IMR-90 (cell line): ENCODE results near the gene PRKN. TPM values are rescaled to one million over a fixed set of nuclear protein-coding genes. Genes with fewer than 3 reads are reported as not detected.

ENCODE experiments used
- ATAC-seq: fragments of 200-7000 bp; cut with Tn5 transposase; 2 replicates; pipeline ENCODE4 v1.9.1; 2020; ENCODE audit warnings: low read depth, mild to moderate bottlenecking, moderate library complexity
- BruUV-seq: library from RNA; stranded (reverse); fragments of 400-500 nt; replicated peaks from 2 replicates; lab custom pipeline; 2021; lab: Mats Ljungman, UMichigan
- CTCF ChIA-PET: fragments of 300-600 bp; formaldehyde crosslinking; extraction: SDS; loops from one replicate; lab custom pipeline; 2021; ENCODE audit warnings: antibody characterized with exemption; lab: Yijun Ruan, JAX
- POLR2A ChIA-PET: fragments of 300-600 bp; sonication (Branson Sonifier 250); formaldehyde crosslinking; loops from one replicate; lab custom pipeline; 2022; ENCODE audit warnings: antibody characterized with exemption; ENCODE audit not compliant: unreplicated experiment; lab: Charles Lee
- DNase-seq: peaks from one replicate; pipeline ENCODE4 v3.0.0; 2013
- H2AFZ ChIP-seq: replicated peaks from 2 replicates; pipeline ENCODE3; 2013; ENCODE audit warnings: low read length, mild to moderate bottlenecking; ENCODE audit not compliant: poor library complexity
- H2AK5ac ChIP-seq: 2 replicates; pipeline ENCODE4 v1.6.1; 2013; ENCODE audit warnings: low read depth, low read length, inconsistent platforms
- H2AK9ac ChIP-seq: replicated peaks from 2 replicates; pipeline ENCODE3; 2013; ENCODE audit warnings: mild to moderate bottlenecking, low read depth, low read length, moderate library complexity; ENCODE audit not compliant: poor library complexity
- H2BK120ac ChIP-seq: 2 replicates; pipeline ENCODE4 v1.6.1; 2013; ENCODE audit warnings: low read depth, low read length, inconsistent platforms
- H2BK15ac ChIP-seq: 3 replicates; pipeline ENCODE4 v1.6.1; 2013; ENCODE audit warnings: low read depth, low read length, inconsistent platforms
- H2BK20ac ChIP-seq: 2 replicates; pipeline ENCODE4 v1.6.1; 2013; ENCODE audit warnings: low read depth, mild to moderate bottlenecking, inconsistent platforms, low read length, moderate library complexity
- H2BK5ac ChIP-seq: 2 replicates; pipeline ENCODE4 v1.6.1; 2013; ENCODE audit warnings: mild to moderate bottlenecking, low read depth, low read length, inconsistent platforms; ENCODE audit not compliant: poor library complexity, severe bottlenecking
- H3K14ac ChIP-seq: replicated peaks from 2 replicates; pipeline ENCODE4 v1.6.1; 2013; ENCODE audit warnings: low read depth, low read length, inconsistent platforms
- H3K18ac ChIP-seq: 2 replicates; pipeline ENCODE4 v1.6.1; 2013; ENCODE audit warnings: low read depth, low read length, control low read depth
- H3K23ac ChIP-seq: 2 replicates; pipeline ENCODE4 v1.6.1; 2013; ENCODE audit warnings: low read depth, low read length, inconsistent platforms
- H3K27ac ChIP-seq: 2 replicates; pipeline ENCODE4 v1.5.1; 2013; ENCODE audit warnings: mild to moderate bottlenecking, control low read depth, low read length; ENCODE audit not compliant: insufficient read depth
- H3K27me3 ChIP-seq: 2 replicates; pipeline ENCODE4 v1.6.1; 2013; ENCODE audit warnings: low read length; ENCODE audit not compliant: control insufficient read depth, insufficient read depth
- H3K36me3 ChIP-seq: 2 replicates; pipeline ENCODE4 v1.6.1; 2013; ENCODE audit warnings: low read length, mixed read lengths; ENCODE audit not compliant: control insufficient read depth, insufficient read depth
- H3K4ac ChIP-seq: 2 replicates; pipeline ENCODE4 v1.6.1; 2013; ENCODE audit warnings: low read depth, low read length, inconsistent platforms
- H3K4me1 ChIP-seq: 2 replicates; pipeline ENCODE4 v1.6.1; 2013; ENCODE audit warnings: low read length, mixed read lengths; ENCODE audit not compliant: control insufficient read depth, insufficient read depth
- H3K4me2 ChIP-seq: 2 replicates; pipeline ENCODE4 v1.6.1; 2013; ENCODE audit warnings: low read depth, mild to moderate bottlenecking, control low read depth, low read length, moderate library complexity
- H3K4me3 ChIP-seq: 2 replicates; pipeline ENCODE4 v1.5.1; 2013; ENCODE audit warnings: low read depth, mild to moderate bottlenecking, control low read depth, low read length, moderate library complexity; ENCODE audit not compliant: insufficient read depth
- H3K56ac ChIP-seq: 2 replicates; pipeline ENCODE4 v1.6.1; 2013; ENCODE audit warnings: low read length, inconsistent platforms; ENCODE audit not compliant: insufficient read depth; ENCODE audit errors: extremely low read depth
- H3K79me1 ChIP-seq, 2 experiments: 2 replicates each; pipeline ENCODE4 v1.6.1; 2013; ENCODE audit warnings: low read length in 2 of 2, inconsistent platforms in 1 of 2, low read depth in 1 of 2
- H3K9ac ChIP-seq: 2 replicates; pipeline ENCODE4 v1.6.1; 2013; ENCODE audit warnings: low read depth, low read length, control low read depth
- H3K9me1 ChIP-seq: 2 replicates; pipeline ENCODE4 v1.6.1; 2013; ENCODE audit warnings: low read length, inconsistent platforms; ENCODE audit not compliant: insufficient read depth
- H3K9me3 ChIP-seq: 2 replicates; pipeline ENCODE4 v1.6.1; 2013; ENCODE audit warnings: low read length; ENCODE audit not compliant: control insufficient read depth, insufficient read depth
- H4K20me1 ChIP-seq: 2 replicates; pipeline ENCODE4 v1.6.1; 2013; ENCODE audit warnings: low read length, inconsistent platforms; ENCODE audit not compliant: insufficient read depth
- H4K5ac ChIP-seq: 2 replicates; pipeline ENCODE4 v1.6.1; 2013; ENCODE audit warnings: mild to moderate bottlenecking, low read depth, low read length, control low read depth
- H4K8ac ChIP-seq, 2 experiments: 2 replicates each; pipeline ENCODE4 v1.6.1; 2013; ENCODE audit warnings: low read depth in 2 of 2, low read length in 2 of 2, control low read depth in 1 of 2, inconsistent platforms in 1 of 2
- H4K91ac ChIP-seq: 2 replicates; pipeline ENCODE4 v1.6.1; 2013; ENCODE audit warnings: low read depth, low read length, inconsistent platforms; ENCODE audit not compliant: insufficient read depth
- BHLHE40 ChIP-seq: fragments of 150-350 bp; IDR thresholded peaks from 2 replicates; pipeline ENCODE4 v1.6.1; 2016; ENCODE audit warnings: mild to moderate bottlenecking, low read depth, low read length
- CEBPB ChIP-seq: IDR thresholded peaks from 2 replicates; pipeline ENCODE4 v1.6.1; 2012; ENCODE audit warnings: low read depth, low read length, improper control_type of control experiment
- CTCF ChIP-seq: conservative IDR thresholded peaks from 2 replicates; pipeline ENCODE4 v1.5.1; 2012; ENCODE audit warnings: mild to moderate bottlenecking, low read depth, low read length, improper control_type of control experiment
- ELK1 ChIP-seq: fragments of 150-350 bp; IDR thresholded peaks from 2 replicates; pipeline ENCODE4 v1.6.1; 2016; ENCODE audit warnings: low read depth, mild to moderate bottlenecking, low read length, moderate library complexity, borderline replicate concordance
- FOS ChIP-seq: fragments of 150-350 bp; IDR thresholded peaks from 2 replicates; pipeline ENCODE4 v1.6.1; 2016; ENCODE audit warnings: low read depth, low read length
- MAZ ChIP-seq: IDR thresholded peaks from 2 replicates; pipeline ENCODE4 v1.6.1; 2012; ENCODE audit warnings: low read depth, mild to moderate bottlenecking, low read length, improper control_type of control experiment, moderate library complexity, borderline replicate concordance
- MXI1 ChIP-seq: IDR thresholded peaks from 2 replicates; pipeline ENCODE4 v1.6.1; 2012; ENCODE audit warnings: low read depth, mild to moderate bottlenecking, low read length, moderate library complexity, borderline replicate concordance
- NFE2L2 ChIP-seq: fragments of 150-350 bp; IDR thresholded peaks from 2 replicates; pipeline ENCODE4 v1.6.1; 2016; ENCODE audit warnings: low read depth, mild to moderate bottlenecking, low read length
- RCOR1 ChIP-seq: IDR thresholded peaks from 2 replicates; pipeline ENCODE4 v1.6.1; 2012; ENCODE audit warnings: mild to moderate bottlenecking, low read length, improper control_type of control experiment; ENCODE audit not compliant: insufficient replicate concordance
- RFX5 ChIP-seq: IDR thresholded peaks from 2 replicates; pipeline ENCODE4 v1.8.0; 2012; ENCODE audit warnings: low read depth, mild to moderate bottlenecking, low read length, moderate library complexity
- SMC3 ChIP-seq: fragments of 150-350 bp; IDR thresholded peaks from 2 replicates; pipeline ENCODE4 v1.6.1; 2016; ENCODE audit warnings: low read depth, mild to moderate bottlenecking, antibody characterized with exemption, low read length, moderate library complexity
- USF2 ChIP-seq: fragments of 150-350 bp; IDR thresholded peaks from 2 replicates; pipeline ENCODE4 v1.6.1; 2017; ENCODE audit warnings: mild to moderate bottlenecking, antibody characterized with exemption, low read length, low read depth
- WGBS, 2 experiments: methylation state at CpG; one replicate each; pipeline versions ENCODE4 v1.1.5 to v1.1.7; 2013; ENCODE audit warnings: missing lambda C conversion rate in 2 of 2; ENCODE audit not compliant: insufficient read length in 1 of 2; ENCODE audit errors: extremely low coverage in 2 of 2; 5-methylcytosine and 5-hydroxymethylcytosine counted together
- dilution Hi-C: fragments of 300-500 bp; cut with HindIII; formaldehyde crosslinking; loops from one replicate; pipeline ENCODE4 v1.14.3; 2018; ENCODE audit warnings: low sequenced_read_pairs; ENCODE audit not compliant: unreplicated experiment
- in situ Hi-C: fragments of 300-500 bp; cut with MboI; formaldehyde crosslinking; loops from 3 replicates; pipeline ENCODE4 v1.14.3; 2019; ENCODE audit warnings: low sequenced_read_pairs, inconsistent platforms, mixed read lengths
- intact Hi-C: fragments of 100-400 bp; cut with micrococcal nuclease; formaldehyde crosslinking; loops from 2 replicates; pipeline ENCODE4 v1.10.0; 2022
- polyA plus RNA-seq, 3 experiments: library from polyadenylated mRNA; depleted of rRNA; stranded (reverse); fragments of >200 nt; gene quantifications; 2 replicates each; pipeline ENCODE4 v1.2.3, GENCODE V29; 2012; ENCODE audit warnings: low replicate concordance in 1 of 3
- total RNA-seq: library from RNA; depleted of rRNA; stranded (reverse); fragments of >200 nt; gene quantifications from 2 replicates; pipeline ENCODE4 v1.2.3, GENCODE V29; 2012

PRKN gene
- total and polyA plus RNA-seq, 2 of the 4 experiments (the other 2 are of a cell fraction) = 0.15 to 0.18 TPM

- Histone ChIP-seq H3K9me1 (no peaks in the 10 kb centered on the region), H3K4me1 (no peaks in the 10 kb centered on the region), H2BK120ac (no peak overlapping the region), H4K8ac (no peak overlapping the region), H2AK9ac (no peak overlapping the region), H3K4me3 (no peak overlapping the region), H4K20me1 (no peaks in the 10 kb centered on the region), H3K18ac (no peak overlapping the region), H3K27me3 (no peaks in the 10 kb centered on the region), H3K36me3 (no peaks in the 10 kb centered on the region), H2BK20ac (no peak overlapping the region), H3K56ac (no peak overlapping the region), H2AK5ac (no peak overlapping the region), H4K5ac (no peak overlapping the region), H3K27ac (no peak overlapping the region), H2BK15ac (no peak overlapping the region), H3K9me3 (peaks cover 17% of the 10 kb centered on the region), H3K4me2 (no peak overlapping the region), H3K79me1 (no peaks in the 10 kb centered on the region), H3K9ac (no peak overlapping the region), H3K4ac (no peak overlapping the region), H3K14ac (no peak overlapping the region), H2BK5ac (no peak overlapping the region), H4K91ac (no peak overlapping the region), H2AFZ (no peak overlapping the region), H3K23ac (no peak overlapping the region)
- CTCF ChIA-PET = no interaction called here
- POLR2A ChIA-PET = no interaction called here
- DNase-seq (no peak), ATAC-seq (no peak)
- BruUV-seq = no TSS peak
- in situ Hi-C loops (no loop called here), dilution Hi-C loops (no loop called here), intact Hi-C loops (no loop called here)
- TF ChIP-seq ELK1 = no peak
- TF ChIP-seq MXI1 = no peak
- TF ChIP-seq NFE2L2 = no peak
- no peak for TF ChIP-seq SMC3
- TF ChIP-seq MAZ = no peak
- TF ChIP-seq FOS = no peak
- no peak for TF ChIP-seq USF2
- no peak for TF ChIP-seq CEBPB
- TF ChIP-seq RCOR1 = no peak
- no peak for TF ChIP-seq BHLHE40
- no peak for TF ChIP-seq RFX5
- TF ChIP-seq CTCF = no peak
- WGBS, 2 experiments = no CpG with 5 or more reads among the region's 6 CpGs
These were observed 199.0 kb downstream of the PRKN start for GRCh38 chr6:162528538-162528937.
